CD4-positive, CD25-positive, alpha-beta regulatory T cell (primary cell): ENCODE measurements around the gene ZFYVE1. TPM values are rescaled to one million over a fixed set of nuclear protein-coding genes. Genes with fewer than 3 reads are reported as not detected.
"Not testable (repeated sequence)": the region's sequence is repeated elsewhere in the genome, so short reads cannot be mapped to it uniquely, and the experiment has no call there.

ENCODE experiments used
- ATAC-seq, 2 donors: fragments of 150-1000 bp; cut with Tn5 transposase; one replicate each; pipeline ENCODE4 v1.10.0; 2021; ENCODE audit warnings: low read depth in 2 of 2, moderate number of reproducible peaks in 2 of 2, moderate library complexity in 1 of 2
- DNase-seq, 3 donors: peaks; one replicate each; pipeline versions ENCODE4 v3.0.0 to v3.0.0-alpha.2; 2012 to 2022; ENCODE audit warnings: mixed read lengths in 1 of 3
- H3K27ac ChIP-seq: one replicate; pipeline ENCODE4 v1.7.0; 2013; ENCODE audit warnings: mild to moderate bottlenecking, low read length; ENCODE audit not compliant: insufficient read depth, poor library complexity, severe bottlenecking
- H3K27me3 ChIP-seq: one replicate; pipeline ENCODE4 v1.7.0; 2013; ENCODE audit warnings: low read length; ENCODE audit not compliant: control insufficient read depth, insufficient read depth
- H3K36me3 ChIP-seq: one replicate; pipeline ENCODE4 v1.7.0; 2013; ENCODE audit warnings: mild to moderate bottlenecking, low read length, moderate library complexity; ENCODE audit not compliant: control insufficient read depth, insufficient read depth
- H3K4me1 ChIP-seq: 2 replicates; pipeline ENCODE4 v1.7.0; 2013; ENCODE audit warnings: mild to moderate bottlenecking, low read length; ENCODE audit not compliant: insufficient read depth, control insufficient read depth, poor library complexity, severe bottlenecking
- H3K4me3 ChIP-seq: one replicate; pipeline ENCODE4 v1.7.0; 2013; ENCODE audit warnings: low read depth, mild to moderate bottlenecking, low read length, moderate library complexity
- H3K9me3 ChIP-seq, 2 experiments: 1 replicate in 1 of 2; 2 replicates in 1 of 2; pipeline ENCODE4 v1.7.0; 2013; ENCODE audit warnings: low read length in 2 of 2, mild to moderate bottlenecking in 1 of 2, moderate library complexity in 1 of 2; ENCODE audit not compliant: control insufficient read depth in 2 of 2
- H3K27ac Mint-ChIP-seq, 3 donors: one replicate each; pipeline ENCODE4 v1.8.0; 2020 to 2022; ENCODE audit warnings: mild to moderate bottlenecking in 3 of 3, mixed read lengths in 3 of 3, moderate library complexity in 2 of 3
- H3K27me3 Mint-ChIP-seq: one replicate; pipeline ENCODE4 v1.8.0; 2022; ENCODE audit warnings: mild to moderate bottlenecking, mixed read lengths
- H3K36me3 Mint-ChIP-seq: one replicate; pipeline ENCODE4 v1.8.0; 2020; ENCODE audit warnings: mixed read lengths
- H3K4me1 Mint-ChIP-seq, 4 donors: one replicate each; pipeline ENCODE4 v1.8.0; 2020 to 2022; ENCODE audit warnings: mixed read lengths in 4 of 4, mild to moderate bottlenecking in 1 of 4
- H3K4me3 Mint-ChIP-seq, 4 donors: one replicate each; pipeline ENCODE4 v1.8.0; 2020 to 2022; ENCODE audit warnings: mild to moderate bottlenecking in 4 of 4, mixed read lengths in 4 of 4, moderate library complexity in 3 of 4
- H3K9me3 Mint-ChIP-seq, 7 donors: one replicate each; pipeline ENCODE4 v1.8.0; 2020 to 2022; ENCODE audit warnings: mixed read lengths in 7 of 7, mild to moderate bottlenecking in 3 of 7, moderate library complexity in 2 of 7
- polyA plus RNA-seq, 4 donors: library from polyadenylated mRNA; unstranded; fragments of 300-500 nt; fragmentation: Illumina TruSeq; gene quantifications; one replicate each; pipeline ENCODE4 v1.2.3, GENCODE V29; 2021
- total RNA-seq: library from RNA; stranded (reverse); gene quantifications from one replicate; pipeline ENCODE4 v1.2.3, GENCODE V29; 2022

The ZFYVE1 gene
- total and polyA plus RNA-seq, 5 donors from 2014 or later = 4.1 to 22.8 (median 5.9) TPM

DNA sequence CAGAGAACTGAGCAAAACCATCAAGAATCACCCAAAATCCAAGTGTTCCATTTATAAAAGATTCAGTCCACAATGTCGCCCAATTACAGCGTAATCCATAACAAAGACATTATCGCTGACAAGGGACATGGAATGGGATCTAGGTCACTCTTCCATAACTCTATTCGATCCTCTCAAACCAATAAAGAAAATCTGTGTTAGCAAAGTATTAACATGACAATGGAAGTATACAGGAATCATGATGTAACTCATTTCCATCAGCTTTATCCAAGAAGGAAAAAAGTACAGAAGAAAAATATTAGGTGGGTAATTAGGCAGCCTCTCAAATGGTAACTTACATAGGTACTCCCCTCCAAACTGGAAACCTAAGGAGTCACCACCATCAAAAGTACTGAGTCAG lies 4.9 kb downstream of the ZFYVE1 start:
- no peak for DNase-seq
- Mint-ChIP-seq H3K27ac (no peak overlapping the region), H3K36me3 (peaks cover 42% of the 10 kb centered on the region), H3K4me1 (peaks cover 22 to 68% (median 46%) of the 10 kb centered on the region in 4 donors), H3K4me3 (peak overlapping the region in 2 of 4 donors; percentile 26 to 73), H3K27me3 (no peaks in the 10 kb centered on the region), H3K9me3 (no peaks in the 10 kb centered on the region)
- Histone ChIP-seq H3K27ac (no peak overlapping the region), H3K4me1 (peaks cover 29% of the 10 kb centered on the region), H3K4me3 (peak overlapping the region; percentile 37), H3K27me3 (no peaks in the 10 kb centered on the region), H3K9me3 (no peaks in the 10 kb centered on the region), H3K36me3 (peaks cover 20% of the 10 kb centered on the region)
- ATAC-seq = no peak

GRCh38 chr14:73016011-73016410 lies 10.9 kb downstream of the ZFYVE1 start:
- not testable (repeated sequence) for H3K27me3 Mint-ChIP-seq, H3K27me3 ChIP-seq, H3K9me3 Mint-ChIP-seq, H3K4me3 ChIP-seq, H3K4me1 ChIP-seq, H3K27ac Mint-ChIP-seq, H3K27ac ChIP-seq, DNase-seq, ATAC-seq, H3K9me3 ChIP-seq
- Mint-ChIP-seq H3K4me3 (peak overlapping the region in 1 of 4 donors; percentile 57), H3K36me3 (peaks cover 44% of the 10 kb centered on the region), H3K4me1 (peaks cover 16 to 49% (median 33%) of the 10 kb centered on the region in 4 donors)
- H3K36me3 ChIP-seq = peaks cover 15% of the 10 kb centered on the region

DNA sequence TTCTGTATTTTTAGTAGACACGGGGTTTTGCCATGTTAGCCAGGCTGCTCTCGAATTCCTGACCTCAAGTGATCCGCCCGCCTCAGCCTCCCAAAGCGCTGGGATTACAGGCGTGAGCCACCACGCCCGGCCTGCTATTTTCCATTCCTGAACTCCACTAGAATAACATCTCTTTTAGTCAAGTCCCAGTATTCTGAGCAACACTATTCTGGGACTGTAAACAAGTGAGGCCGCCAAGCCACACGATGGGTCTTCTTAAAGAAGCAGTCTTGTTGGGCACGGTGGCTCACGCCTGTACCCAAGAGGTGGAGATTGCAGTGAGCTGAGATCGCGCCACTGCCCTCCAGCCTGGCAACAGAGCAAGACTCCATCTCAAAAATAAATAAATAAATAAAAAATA lies 11.4 kb downstream of the ZFYVE1 start:
- ATAC-seq, H3K27me3 Mint-ChIP-seq, H3K27ac ChIP-seq, H3K4me3 Mint-ChIP-seq, H3K4me3 ChIP-seq, H3K4me1 ChIP-seq, H3K27ac Mint-ChIP-seq, H3K9me3 Mint-ChIP-seq, H3K27me3 ChIP-seq, DNase-seq, H3K9me3 ChIP-seq: not testable (repeated sequence)
- Mint-ChIP-seq H3K4me1 (peaks cover 16 to 49% (median 33%) of the 10 kb centered on the region in 4 donors), H3K36me3 (peaks cover 44% of the 10 kb centered on the region)
- peaks cover 13% of the 10 kb centered on the region for H3K36me3 ChIP-seq

DNA sequence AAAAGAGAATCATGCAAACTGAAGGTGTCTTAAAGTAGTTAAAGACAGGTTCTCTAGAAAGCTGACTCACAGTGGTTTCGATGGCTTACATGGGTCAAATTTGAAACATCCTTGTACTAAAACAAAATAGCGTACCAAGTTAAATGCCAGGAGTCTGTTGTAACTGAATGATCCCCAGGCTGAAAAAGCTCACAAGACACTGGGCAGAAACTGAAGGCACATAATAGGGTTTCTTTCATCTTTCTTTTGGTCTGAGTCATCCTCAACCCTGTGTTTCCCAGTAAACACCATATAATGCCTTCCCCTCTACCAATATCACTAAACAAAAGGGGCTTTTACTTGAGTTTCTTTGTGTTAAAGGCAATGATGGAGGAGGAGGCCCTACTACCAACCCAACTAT lies 12.8 kb downstream of the ZFYVE1 start:
- Histone ChIP-seq H3K4me3 (no peak overlapping the region), H3K27ac (no peak overlapping the region), H3K27me3 (no peaks in the 10 kb centered on the region), H3K9me3 (no peaks in the 10 kb centered on the region), H3K4me1 (peaks cover 3% of the 10 kb centered on the region), H3K36me3 (peaks cover 21% of the 10 kb centered on the region)
- Mint-ChIP-seq H3K27me3 (no peaks in the 10 kb centered on the region), H3K27ac (no peak overlapping the region), H3K36me3 (peaks cover 49% of the 10 kb centered on the region), H3K9me3 (no peaks in the 10 kb centered on the region), H3K4me1 (peaks cover 16 to 45% (median 33%) of the 10 kb centered on the region in 4 donors), H3K4me3 (no peak overlapping the region)
- ATAC-seq (no peak), DNase-seq (peak in 1 of 3 donors; percentile 46)

GRCh38 chr14:73011189-73011588 lies 15.7 kb downstream of the ZFYVE1 start:
- not testable (repeated sequence) for H3K27me3 ChIP-seq, H3K9me3 ChIP-seq, DNase-seq, H3K9me3 Mint-ChIP-seq, H3K4me3 ChIP-seq, H3K4me1 ChIP-seq, H3K27me3 Mint-ChIP-seq, H3K4me3 Mint-ChIP-seq, H3K27ac ChIP-seq, H3K27ac Mint-ChIP-seq, ATAC-seq
- Mint-ChIP-seq H3K36me3 (peaks cover 48% of the 10 kb centered on the region), H3K4me1 (peaks cover 21 to 30% (median 25%) of the 10 kb centered on the region in 4 donors)
- peaks cover 30% of the 10 kb centered on the region for H3K36me3 ChIP-seq

DNA sequence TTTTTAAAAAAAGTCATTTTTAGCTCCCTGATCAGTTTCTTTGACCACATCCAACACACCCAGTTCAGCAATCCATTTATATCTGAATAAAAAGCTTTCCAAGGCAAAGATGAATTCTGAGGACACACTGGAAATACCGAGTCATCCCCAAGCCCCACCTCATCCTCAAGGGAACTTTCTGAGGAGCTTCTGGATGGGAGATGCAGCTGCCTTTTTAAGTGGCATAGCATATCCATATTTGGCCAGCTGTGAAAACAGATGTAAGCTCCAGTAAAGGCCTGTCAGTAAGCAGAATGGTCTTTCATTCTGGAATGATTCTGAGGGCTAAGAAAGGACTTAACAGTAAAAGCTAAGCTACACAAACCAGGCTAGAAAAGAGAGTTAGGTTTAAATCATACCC lies 18.4 kb downstream of the ZFYVE1 start:
- H3K36me3 Mint-ChIP-seq = peaks cover 36% of the 10 kb centered on the region
- Histone ChIP-seq H3K4me3 (no peak overlapping the region), H3K36me3 (peaks cover 29% of the 10 kb centered on the region)

GRCh38 chr14:73007835-73008234 lies 19.1 kb downstream of the ZFYVE1 start:
- H3K27ac ChIP-seq = no peak overlapping the region
- Mint-ChIP-seq H3K36me3 (peaks cover 35% of the 10 kb centered on the region), H3K27me3 (no peaks in the 10 kb centered on the region), H3K27ac (no peak overlapping the region), H3K9me3 (no peaks in the 10 kb centered on the region), H3K4me1 (peaks cover 6 to 9% (median 8%) of the 10 kb centered on the region in 4 donors), H3K4me3 (no peak overlapping the region)
- no peaks in the 10 kb centered on the region for H3K9me3 ChIP-seq
- H3K4me1 ChIP-seq = no peaks in the 10 kb centered on the region
- H3K27me3 ChIP-seq = no peaks in the 10 kb centered on the region
- no peak for DNase-seq
- no peak overlapping the region for H3K4me3 ChIP-seq
- ATAC-seq = no peak
- H3K36me3 ChIP-seq = peaks cover 31% of the 10 kb centered on the region

More for the DNA sequence above, 18.4 kb downstream of the ZFYVE1 start:
- DNase-seq = no peak
- H3K4me1 Mint-ChIP-seq = peaks cover 9 to 14% (median 10%) of the 10 kb centered on the region in 4 donors
- no peaks in the 10 kb centered on the region for H3K27me3 Mint-ChIP-seq
- H3K4me3 Mint-ChIP-seq = no peak overlapping the region
- H3K9me3 ChIP-seq = no peaks in the 10 kb centered on the region
- H3K27ac Mint-ChIP-seq = no peak overlapping the region
- H3K4me1 ChIP-seq = no peaks in the 10 kb centered on the region
- no peak for ATAC-seq
- H3K27ac ChIP-seq = no peak overlapping the region
- H3K27me3 ChIP-seq = no peaks in the 10 kb centered on the region
- H3K9me3 Mint-ChIP-seq = no peaks in the 10 kb centered on the region

DNA sequence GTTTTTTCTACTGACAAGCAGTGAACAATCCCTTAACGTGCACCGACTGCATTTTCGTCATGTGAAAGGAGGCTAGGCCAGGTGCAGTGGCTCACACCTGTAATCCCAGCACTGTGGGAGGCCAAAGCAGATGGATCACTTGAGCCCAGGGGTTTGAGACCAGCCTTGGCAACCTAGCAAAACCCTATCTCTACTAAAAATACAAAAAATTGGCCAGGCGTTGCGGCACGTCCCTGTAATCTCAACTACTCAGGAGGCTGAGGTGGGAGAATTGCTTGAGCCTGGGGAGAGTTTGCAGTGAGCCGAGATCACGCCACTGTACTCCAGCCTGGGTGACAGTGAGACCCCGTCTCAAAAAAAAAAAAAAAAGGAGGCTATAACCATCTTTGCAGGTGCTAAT lies 22.3 kb downstream of the ZFYVE1 start:
- not testable (repeated sequence) for H3K9me3 Mint-ChIP-seq, ATAC-seq, H3K4me3 ChIP-seq, H3K27ac ChIP-seq, H3K9me3 ChIP-seq, H3K27me3 ChIP-seq, H3K27me3 Mint-ChIP-seq, DNase-seq, H3K4me1 ChIP-seq, H3K4me3 Mint-ChIP-seq
- Mint-ChIP-seq H3K27ac (peak overlapping the region in 2 of 3 donors; percentile 20 to 36), H3K4me1 (peaks cover 5 to 12% (median 11%) of the 10 kb centered on the region in 4 donors), H3K36me3 (peaks cover 36% of the 10 kb centered on the region)
- H3K36me3 ChIP-seq = peaks cover 28% of the 10 kb centered on the region
